NOMO-1 (cell line): Measurements from ENCODE around the gene INTS14.
A peak's percentile ranks its signal among the peaks of the same experiment; 100 is the strongest.
"Not testable (repeated sequence)": the region's sequence is repeated elsewhere in the genome, so short reads cannot be mapped to it uniquely, and the experiment has no call there.

Source experiments
- DNase-seq, 2 experiments: peaks; one replicate each; lab custom pipeline; 2025; ENCODE audit not compliant: unreplicated experiment in 2 of 2; lab: John Stamatoyannopoulos, UW

INTS14 gene

DNA sequence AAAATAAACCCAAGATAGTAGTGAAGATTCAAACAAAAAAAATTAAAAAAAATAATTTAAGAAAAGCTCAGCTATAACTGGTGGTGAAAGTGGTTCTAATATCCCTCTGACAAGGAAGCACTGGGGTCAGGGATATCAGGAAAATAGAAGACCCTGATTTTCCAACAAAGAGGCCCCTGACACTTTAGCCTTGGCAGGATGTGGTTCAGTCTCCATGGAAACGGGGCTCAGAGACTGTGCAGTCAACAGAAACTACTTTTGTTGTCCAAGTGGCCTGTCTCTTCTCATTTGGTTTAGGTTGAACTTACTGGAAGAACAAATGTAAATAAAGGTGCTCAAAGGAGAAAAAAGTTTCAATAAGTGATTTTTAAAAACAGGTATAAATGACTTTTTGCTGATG, 27.2 kb downstream of the INTS14 start:
- DNase-seq, result no peak

DNA sequence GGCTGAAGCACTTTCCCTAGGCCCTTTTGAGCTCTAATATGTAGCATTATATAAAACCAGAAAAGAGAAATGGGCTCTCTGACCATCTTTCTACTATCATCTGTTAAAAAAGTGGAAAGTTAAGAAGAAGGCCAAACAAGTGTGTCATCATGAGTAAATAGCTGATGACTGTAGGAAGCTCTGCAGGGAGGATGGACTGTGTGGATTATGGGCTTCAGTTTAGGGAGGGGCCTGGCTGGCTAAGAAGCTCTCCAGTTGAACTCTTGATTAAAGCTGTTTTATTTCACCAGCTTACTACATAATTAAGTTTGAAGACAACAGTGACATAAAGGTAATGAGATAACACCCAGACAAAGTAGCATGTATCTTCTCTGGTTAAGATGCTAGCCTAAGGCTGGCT, 30.6 kb downstream of the INTS14 start:
- no peak for DNase-seq

DNA sequence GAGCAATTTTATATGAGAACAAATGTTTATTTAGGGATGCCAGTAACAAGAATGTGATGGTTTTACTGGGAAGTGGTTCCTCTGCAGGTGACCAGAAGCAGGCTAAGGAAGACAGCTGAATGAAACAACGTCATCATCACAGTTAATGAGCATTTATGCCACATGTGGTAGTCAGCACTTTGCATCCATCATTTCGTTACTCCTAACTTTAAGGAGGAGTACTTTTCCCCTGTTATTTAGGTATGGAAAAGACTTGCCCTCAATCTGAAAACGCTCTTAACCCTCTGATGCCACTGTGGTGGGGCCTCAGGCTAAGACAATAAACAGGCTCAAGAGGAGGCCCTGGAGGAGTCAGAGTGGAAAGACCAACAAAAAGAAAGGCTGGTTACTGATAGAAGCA, 31.2 kb downstream of the INTS14 start:
- DNase-seq, result no peak

DNA sequence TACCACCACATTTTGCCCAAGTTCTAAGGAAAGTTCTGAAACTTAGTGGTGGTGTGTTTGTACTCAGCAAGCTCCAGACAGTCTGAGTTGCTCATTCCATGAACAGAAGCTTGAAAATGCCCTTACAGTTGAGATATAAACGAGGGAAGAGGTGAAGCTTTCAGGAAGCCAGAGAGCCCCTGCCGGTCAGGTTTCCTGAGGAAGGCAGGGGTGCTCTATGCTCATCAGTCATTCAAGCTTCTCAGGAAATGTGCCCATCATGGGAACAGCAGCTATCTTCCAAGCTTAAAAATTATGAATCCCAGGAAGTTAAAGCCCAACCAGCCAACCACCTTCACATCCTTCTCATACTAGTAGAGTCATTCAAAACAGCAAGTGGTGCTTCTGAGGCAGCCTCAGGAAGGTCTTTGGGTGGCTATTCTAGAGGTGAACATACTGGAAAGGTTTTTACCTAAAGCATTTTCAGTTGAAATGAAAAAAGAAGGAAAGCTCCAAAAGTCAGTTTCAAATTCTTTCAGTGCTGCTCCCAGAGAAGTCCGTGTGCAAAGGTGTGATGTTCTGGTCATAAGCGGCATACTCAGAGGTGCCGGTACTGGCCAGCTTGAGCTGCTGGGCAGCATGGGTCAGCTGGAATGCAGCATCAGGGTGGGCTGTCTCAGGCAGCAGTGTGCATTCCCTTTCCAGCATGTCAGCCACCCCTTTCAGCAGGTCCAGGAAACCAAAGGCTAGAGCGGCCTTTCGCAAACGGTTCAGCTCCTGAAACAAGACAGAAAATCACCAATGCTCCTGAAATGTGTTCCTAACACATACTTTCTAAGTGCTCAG, 31.8 kb downstream of the INTS14 start:
- no peak for DNase-seq

DNA sequence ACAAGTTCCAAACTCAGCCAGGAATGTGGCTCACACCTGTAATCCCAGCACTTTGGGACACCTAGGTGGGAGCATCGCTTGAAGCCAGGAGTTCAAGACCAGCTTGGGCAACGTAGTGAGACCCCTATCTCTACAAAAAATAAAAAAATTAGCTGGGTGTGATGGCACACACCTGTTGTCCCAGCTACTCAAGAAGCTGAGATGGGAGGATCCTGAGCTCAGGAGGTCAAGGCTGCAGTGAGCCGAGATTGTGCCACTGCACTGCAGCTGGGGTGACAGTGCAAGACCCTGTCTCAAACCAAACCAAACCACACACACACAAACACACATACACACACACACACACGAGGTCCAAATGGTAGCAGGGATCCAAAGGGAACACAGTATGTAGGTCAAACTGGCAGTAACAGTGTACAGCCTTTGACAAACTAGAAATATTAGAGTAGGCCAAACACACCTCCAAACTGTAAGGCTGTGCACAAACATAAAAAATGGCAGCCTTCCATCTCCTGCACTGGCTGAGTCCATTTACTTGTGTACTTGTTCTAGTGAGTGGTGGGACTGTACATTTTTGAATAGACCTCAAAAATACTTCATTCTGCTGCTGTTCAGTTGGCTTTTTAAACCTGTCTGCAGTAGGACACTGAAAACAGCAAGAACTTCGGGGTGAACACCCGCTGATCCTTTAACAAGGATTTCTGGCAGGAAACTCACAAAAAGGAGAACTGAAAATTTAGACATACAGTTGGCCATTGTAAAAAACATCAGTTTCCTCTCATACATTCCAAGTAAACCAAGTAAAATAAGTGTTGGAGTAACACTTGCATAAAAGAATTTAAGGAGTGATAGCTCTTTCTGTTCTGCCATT, 33.6 kb downstream of the INTS14 start:
- DNase-seq, result peak in 1 of 2 experiments; percentile 36

DNA sequence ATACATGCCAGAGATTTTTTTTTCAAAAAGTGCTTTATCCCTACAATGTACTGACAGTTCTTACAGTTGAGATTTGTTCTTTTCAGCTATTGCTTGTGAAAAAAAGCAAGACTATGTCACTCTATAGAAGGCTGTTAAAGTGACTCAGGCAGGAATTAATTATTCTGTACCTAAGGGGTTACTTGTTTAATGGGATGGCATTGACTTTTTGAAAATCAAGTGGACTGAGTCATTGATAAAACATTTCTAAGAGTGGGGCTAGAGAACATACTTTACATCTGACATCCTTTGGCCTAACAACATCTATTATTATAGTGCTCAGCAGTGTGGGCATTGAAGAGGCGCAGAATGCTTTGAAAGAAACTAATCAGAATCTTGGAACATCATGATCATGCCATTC, 34.3 kb downstream of the INTS14 start:
- no peak for DNase-seq

DNA sequence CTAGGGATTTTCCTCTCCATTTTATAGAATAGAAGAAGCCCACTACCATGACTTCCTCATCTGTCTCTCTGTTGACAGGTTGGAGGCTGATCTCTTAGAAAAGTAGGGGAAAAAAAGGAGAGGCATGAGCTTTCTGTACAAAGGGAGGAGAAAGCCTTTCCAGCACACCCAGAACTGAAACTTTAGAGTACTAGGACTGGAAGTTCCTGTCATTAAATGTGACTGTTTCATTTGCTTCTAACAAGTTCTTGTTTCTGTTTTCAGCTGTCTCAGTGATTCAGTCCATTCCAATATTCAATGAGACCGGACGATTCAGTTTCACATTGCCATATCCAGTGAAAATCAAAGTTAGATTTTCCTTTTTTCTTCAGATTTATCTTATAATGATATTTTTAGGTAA, 39.0 kb downstream of the INTS14 start:
- DNase-seq, result no peak

DNA sequence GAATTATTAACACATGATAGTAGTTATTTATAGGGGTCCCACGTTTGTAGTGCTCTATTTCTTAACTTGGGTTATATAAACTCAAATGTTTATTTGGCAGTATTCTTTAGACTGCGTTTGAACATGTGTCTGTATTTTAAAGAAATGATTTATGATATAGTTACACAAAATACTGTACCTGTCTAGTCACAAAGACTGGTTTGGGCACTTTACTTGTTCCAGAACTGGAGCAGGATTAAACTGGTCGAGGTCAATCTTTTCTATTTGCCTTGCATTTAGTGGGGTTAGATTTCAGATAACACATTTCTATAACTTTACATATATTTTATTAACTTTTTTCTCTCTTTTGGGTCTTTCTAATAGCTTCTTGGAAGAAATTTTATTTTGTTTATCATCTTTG, 41.2 kb downstream of the INTS14 start:
- no peak for DNase-seq

DNA sequence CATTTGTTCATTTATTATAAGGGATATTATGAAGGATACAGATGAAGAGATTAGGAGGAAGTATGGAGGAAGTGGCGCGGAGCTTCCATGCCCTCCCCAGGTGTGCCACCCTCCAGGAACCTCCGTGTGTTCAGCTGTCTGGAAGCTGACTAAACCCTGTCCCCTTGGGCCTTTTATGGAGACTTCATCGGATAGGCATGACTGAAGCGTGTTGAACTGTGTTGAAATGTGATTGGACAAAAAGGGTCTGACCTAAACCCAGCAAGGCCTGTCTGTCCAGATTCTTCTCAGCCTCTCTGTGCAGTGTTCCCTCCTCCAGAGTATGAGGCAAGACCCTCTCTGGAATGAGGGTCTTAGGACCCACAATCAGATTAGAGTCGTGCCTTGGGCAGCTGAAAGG, 49.0 kb downstream of the INTS14 start:
- DNase-seq, result no peak

DNA sequence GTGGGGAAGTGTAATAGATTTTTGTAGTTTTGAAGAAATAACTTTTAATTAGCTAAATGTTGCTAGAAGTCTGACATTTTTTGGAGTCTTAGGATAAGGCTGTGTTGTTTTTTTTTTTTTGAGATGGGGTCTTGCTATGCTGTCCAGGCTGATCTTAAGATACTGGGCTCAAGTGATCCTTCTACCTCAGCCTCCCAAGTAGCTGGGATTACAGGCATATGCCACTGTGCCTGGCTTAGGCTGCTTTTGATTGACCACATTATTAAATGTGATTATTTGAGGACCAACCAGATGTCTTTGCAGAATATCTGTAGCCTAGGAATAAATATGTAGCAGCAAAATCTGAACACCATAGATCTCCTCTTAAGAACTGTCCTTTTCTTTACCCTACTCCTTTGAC, 51.0 kb downstream of the INTS14 start:
- DNase-seq, result no peak

DNA sequence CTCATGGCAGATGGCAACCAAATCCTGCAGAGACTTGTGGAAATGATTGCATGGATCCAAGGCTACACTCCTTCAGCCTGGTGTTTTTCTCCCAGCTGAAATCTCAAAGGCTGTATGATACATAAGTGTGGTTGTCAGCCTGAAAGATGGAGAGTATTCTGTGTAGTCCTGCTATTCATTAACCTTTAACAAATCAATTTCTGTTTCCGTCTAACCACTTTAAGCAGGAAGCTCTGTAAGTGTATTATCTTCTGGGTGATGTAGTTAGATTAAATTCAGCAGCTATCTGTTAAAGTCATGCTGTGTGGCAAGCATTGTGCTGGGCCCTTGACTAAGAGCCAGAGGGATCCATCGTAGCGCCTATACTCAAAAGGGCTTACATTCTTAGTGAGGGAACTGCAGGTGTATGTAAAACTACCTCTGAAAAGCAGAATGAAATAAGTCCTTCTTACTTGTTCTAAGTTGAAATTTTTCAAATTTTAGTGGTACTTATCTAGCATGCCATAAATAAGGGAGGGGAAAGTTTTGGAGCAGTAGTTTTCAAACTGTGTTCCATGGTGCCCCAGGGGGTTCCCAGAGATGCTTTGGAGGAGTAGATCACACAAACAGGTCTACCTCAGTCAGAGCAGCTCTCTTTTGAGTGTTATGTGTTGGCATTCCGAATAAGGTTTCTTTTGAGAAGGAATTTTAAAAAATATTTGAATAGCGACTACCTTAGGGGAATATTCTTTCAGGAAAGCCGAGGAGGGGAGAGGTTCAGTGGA, 51.8 kb downstream of the INTS14 start:
- DNase-seq, result no peak

DNA sequence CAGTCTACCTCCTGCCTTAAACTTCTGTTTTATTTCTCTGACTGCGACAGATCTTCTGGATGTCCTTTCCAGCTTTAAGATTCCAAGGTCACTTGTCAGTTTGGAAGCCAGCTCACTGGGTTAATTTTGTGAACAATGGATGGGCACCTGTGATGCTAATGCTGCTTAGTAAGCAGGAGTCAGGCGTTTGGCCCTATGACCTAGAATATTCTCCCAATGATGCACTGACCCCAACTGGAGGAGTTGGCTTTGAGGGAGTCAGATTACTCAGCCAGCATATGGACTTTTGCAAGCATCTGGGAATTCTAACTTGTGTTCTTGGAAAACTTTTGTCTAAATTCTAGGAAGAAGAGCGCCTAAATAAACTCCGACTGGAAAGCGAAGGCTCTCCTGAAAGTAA, 52.6 kb downstream of the INTS14 start:
- DNase-seq, result no peak

DNA sequence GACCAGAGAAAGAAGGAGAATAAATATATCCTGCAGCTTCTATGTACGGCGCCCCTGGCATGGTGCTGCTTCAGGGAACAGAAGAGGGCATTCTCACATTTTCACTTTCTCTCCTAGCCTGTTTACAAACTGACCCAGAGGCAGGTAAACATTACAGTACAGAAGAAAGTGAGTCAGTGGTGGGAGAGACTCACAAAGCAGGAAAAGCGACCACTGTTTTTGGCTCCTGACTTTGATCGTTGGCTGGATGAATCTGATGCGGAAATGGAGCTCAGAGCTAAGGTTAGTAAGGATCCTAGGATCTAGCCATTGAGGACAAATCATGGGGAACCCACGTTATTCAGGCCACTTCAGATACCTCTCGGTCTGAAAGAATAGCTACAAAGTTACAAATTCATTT, 54.3 kb downstream of the INTS14 start:
- no peak for DNase-seq

DNA sequence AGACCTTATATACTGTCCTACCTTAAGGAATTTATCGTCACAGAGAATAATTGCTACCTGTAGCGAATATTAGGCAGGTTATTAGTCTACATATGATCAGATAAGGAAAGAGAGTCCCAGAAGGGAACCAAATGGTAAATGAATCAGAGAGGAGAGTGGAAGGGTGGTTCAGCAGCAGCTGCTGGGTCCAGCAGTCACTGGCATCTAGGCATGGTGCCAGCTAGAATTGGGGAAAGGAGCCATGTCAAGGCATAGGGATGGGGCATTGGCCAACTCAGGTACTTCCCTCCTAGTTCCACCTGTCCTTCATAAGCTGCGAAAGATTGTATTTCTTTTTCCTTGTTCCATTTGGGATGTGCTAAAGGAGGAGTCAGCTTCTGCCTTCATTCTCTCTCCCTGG, 57.2 kb downstream of the INTS14 start:
- no peak for DNase-seq

DNA sequence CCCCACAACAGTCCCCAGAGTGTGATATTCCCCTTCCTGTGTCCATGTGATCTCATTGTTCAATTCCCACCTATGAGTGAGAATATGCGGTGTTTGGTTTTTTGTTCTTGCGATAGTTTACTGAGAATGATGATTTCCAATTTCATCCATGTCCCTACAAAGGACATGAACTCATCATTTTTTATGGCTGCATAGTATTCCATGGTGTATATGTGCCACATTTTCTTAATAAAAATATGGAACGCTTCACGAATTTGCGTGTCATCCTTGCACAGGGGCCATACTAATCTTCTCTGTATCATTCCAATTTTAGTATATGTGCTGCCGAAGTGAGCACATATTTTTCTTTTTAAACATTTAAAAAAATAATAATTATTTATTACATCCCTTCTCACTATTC, 58.1 kb downstream of the INTS14 start:
- not testable (repeated sequence) for DNase-seq

DNA sequence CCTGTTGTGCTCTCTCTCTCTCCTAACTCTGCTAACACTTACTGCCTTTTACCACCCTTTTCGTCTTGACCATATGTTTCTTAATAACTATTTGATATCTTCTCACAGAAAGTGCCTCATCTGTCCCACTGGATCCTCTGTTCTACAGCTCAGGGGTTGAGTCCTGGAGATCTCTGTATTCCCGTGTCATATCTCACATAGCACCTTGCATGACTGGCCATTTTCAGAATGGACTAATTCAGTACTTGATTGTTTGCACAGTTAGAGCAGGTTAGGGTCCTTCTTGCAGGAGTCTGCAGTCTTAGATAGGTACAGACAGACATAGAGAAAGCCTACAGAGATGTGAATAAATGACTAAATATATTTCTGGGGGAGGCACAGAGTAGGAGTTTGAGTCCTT, 59.7 kb downstream of the INTS14 start:
- DNase-seq, result no peak

DNA sequence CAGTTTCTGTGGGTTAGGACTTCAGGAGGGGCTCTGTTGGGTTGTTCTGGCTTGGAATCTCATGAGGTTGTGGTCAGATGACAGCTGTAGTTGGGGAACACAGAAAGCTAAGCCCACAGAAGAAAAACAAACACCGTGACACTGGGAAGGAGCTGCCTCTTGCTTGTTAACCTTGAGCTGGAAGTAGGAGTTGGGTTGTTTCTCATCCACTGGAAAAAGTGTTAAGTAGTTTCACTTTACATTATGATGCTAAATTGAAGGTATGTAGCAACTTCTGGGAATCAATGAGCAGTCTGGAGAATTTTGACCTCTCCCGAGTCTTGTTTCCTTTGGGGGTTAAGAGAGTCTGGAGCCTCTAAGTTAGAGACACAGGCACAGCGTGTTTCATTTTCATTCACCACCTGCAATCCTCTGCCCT, 60.2 kb downstream of the INTS14 start:
- DNase-seq, result no peak

DNA sequence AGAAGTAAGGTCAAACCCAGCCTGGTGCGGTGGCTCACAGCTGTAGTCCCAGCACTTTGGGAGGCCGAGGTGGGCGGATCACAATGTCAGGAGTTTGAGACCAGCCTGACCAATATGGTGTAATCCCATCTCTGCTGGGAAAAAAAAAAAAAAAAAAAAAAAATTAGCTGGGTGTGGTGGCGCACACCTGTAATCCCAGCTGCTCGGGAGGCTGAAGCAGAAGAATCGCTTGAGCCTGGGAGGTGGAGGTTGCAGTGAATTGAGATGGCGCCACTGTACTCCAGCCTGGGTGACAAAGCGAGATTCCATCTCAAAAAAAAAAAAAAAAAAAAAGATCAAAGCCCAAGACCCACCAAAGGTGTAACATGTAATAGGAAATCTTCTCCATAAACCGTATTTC, 61.6 kb downstream of the INTS14 start:
- DNase-seq, result not testable (repeated sequence)

DNA sequence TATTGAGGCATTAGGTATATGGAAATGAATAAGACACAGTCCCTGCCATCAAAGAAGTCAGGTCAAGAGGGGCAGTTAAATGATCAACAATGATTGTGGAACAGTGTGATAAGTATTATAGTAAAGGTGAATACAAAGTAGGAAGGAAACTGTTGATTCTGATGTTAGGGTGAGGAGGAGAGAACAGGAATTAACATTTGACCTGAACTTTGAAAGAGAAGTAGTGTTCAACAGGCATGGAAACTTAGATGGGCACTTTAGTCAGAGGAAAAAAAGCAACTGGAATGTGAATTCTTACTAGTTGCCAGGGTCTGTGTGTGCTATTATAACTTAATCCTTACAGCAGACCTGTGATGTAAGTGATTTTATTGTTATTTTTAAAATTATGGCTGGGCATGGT, 63.1 kb downstream of the INTS14 start:
- DNase-seq, result no peak

DNA sequence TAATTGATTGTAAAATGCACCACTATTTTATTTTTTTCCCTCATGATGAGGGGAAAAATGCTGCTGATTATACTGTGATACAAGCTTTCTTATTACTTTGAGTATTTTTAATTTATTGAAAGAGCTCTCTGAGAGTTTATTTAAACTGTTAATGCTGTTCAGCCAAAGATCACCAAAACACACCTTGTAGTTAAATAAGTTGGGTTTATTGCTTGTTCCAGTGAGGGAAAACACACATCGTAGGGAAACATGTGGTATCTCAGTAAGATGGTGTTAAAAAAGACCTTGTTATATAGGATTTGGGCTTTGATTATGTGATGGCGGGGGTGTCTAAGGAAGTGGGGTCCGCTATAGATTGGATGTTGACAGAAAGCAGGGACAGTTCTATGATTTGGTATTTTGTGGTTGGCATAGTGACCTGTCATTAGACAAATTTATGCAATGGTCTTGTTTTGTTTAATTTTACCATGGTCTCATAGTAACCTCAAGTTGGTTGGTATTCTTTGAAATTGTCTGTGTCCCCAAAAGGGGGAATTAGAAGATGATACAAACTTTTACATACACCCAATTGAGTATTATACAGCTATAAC, 69.6 kb downstream of the INTS14 start:
- no peak for DNase-seq

DNA sequence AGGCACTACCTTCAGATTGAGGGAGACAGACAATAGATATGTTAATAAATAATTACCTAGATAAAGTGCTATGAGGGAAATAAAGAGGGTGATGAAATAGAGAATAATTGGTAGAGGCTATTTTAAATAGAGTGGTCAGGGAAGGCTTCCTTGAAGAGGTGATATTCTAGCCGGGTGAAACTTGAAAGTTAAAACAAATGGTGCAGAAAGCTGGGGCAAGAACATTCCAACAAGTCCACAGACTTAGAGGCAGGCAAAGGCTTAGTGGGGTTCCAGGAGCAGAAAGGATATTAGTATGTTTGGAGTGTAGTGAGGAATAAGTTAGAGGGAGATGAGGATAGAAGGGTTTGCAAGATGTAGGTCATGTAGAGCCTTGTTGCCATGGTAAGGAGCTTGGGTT, 70.6 kb downstream of the INTS14 start:
- DNase-seq, result no peak
